Rectal smooth muscle tissue (tissue), 1 donor: ENCODE measurements around the gene FOSB.
"Not testable (repeated sequence)": the region's sequence is repeated elsewhere in the genome, so short reads cannot be mapped to it uniquely, and the experiment has no call there.

Source experiments
- H3K27ac ChIP-seq: one replicate; pipeline ENCODE4 v1.7.0; 2013; ENCODE audit warnings: low read depth, low read length, inconsistent platforms
- H3K27me3 ChIP-seq: one replicate; pipeline ENCODE4 v1.7.0; 2013; ENCODE audit warnings: low read length; ENCODE audit not compliant: control insufficient read depth, insufficient read depth
- H3K36me3 ChIP-seq: one replicate; pipeline ENCODE4 v1.7.0; 2013; ENCODE audit warnings: low read length; ENCODE audit not compliant: control insufficient read depth, insufficient read depth
- H3K4me1 ChIP-seq: one replicate; pipeline ENCODE4 v1.7.0; 2013; ENCODE audit warnings: low read length; ENCODE audit not compliant: control insufficient read depth, insufficient read depth
- H3K4me3 ChIP-seq: one replicate; pipeline ENCODE4 v1.7.0; 2013; ENCODE audit warnings: low read length
- H3K9ac ChIP-seq: one replicate; pipeline ENCODE4 v1.7.0; 2013; ENCODE audit warnings: low read length

Gene FOSB

DNA sequence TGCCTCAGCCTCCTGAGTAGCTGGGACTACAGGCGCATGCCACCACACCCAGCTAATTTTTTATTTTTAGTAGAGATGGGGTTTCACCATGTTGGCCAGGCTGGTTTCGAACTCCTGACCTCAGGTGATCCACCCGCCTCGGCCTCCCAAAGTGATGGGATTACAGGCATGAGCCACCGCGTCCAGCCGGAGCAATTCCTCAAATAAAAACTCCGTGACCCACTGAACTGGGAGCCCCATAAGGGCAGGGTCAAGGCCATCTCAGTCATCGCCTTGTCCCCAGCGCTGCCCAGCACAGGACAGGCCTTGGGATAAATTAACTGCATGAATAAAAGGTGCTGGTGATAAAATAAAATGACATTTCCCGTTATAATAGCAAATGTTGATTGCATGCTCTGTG, 37.9 kb upstream of the FOSB start:
- H3K9ac ChIP-seq, H3K27me3 ChIP-seq, H3K4me3 ChIP-seq, H3K36me3 ChIP-seq, H3K27ac ChIP-seq, H3K4me1 ChIP-seq: not testable (repeated sequence)

DNA sequence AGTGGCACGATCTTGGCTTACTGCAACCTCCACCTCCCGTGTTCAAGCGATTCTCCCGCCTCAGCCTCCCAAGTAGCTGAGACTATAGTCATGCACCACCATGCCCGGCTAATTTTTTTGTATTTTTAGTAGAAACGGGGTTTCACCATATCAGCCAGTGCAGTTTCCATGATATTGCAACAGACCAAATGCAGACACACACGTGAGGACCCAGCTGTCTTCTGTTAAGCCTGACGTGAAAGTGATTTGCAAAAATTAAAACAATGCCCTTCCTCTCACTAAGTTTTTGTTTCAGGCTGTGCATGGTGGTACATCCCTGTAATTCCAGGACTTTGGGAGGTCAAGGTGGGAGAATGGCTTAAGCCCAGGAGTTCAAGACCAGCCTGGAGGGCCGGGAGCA, 36.8 kb upstream of the FOSB start:
- H3K36me3 ChIP-seq, H3K27me3 ChIP-seq, H3K4me3 ChIP-seq, H3K27ac ChIP-seq, H3K4me1 ChIP-seq, H3K9ac ChIP-seq: not testable (repeated sequence)

GRCh38 chr19:45432543-45432942, 35.3 kb upstream of the FOSB start:
- H3K27ac ChIP-seq, H3K4me1 ChIP-seq, H3K27me3 ChIP-seq: not testable (repeated sequence)

DNA sequence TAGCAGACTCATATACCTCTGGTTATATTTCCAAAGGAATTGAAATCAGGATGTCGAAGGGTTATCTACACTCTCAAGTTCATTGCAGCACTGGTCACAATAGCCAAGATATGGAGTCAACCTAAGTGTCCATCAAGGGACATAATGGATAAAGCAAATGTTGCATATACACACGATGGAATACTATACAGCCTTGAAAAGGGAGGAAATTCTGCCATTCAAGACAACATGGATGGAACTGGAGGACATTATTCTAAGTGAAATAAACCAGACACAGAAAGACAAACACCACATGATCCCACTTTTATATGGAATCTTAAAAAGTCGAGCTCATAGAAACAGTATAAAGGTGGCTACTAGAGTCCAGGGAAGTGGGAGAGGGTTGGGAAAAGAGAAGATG, 30.5 kb upstream of the FOSB start:
- peaks cover 3% of the 10 kb centered on the region for H3K4me1 ChIP-seq
- no peak overlapping the region for H3K27ac ChIP-seq
- H3K36me3 ChIP-seq, result no peaks in the 10 kb centered on the region
- no peak overlapping the region for H3K9ac ChIP-seq
- no peak overlapping the region for H3K4me3 ChIP-seq
- H3K27me3 ChIP-seq, result no peaks in the 10 kb centered on the region

More at GRCh38 chr19:45432543-45432942, 35.3 kb upstream of the FOSB start:
- not testable (repeated sequence) for H3K36me3 ChIP-seq, H3K4me3 ChIP-seq, H3K9ac ChIP-seq

DNA sequence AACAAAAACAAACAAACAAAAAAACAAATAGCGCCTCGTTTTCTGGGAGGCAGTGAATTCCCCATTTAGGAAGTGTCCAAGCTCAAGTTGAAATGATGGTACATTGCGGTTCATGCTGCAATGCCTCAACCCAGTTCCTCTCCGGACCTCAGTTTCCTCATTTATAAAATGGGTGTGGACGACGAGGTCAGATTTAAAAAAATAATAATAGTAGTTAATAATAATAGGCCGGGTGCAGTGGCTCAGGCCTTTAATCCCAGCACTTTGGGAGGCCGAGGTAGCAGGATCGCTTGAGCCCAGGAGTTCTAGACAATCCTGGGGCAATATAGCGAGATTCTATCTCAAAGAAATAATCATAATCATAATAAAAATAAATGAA, 28.6 kb upstream of the FOSB start:
- no peaks in the 10 kb centered on the region for H3K27me3 ChIP-seq
- no peak overlapping the region for H3K27ac ChIP-seq
- peaks cover 9% of the 10 kb centered on the region for H3K4me1 ChIP-seq
- H3K4me3 ChIP-seq, result no peak overlapping the region
- no peaks in the 10 kb centered on the region for H3K36me3 ChIP-seq
- H3K9ac ChIP-seq, result no peak overlapping the region

GRCh38 chr19:45439569-45440258, 28.1 kb upstream of the FOSB start:
- Histone ChIP-seq H3K4me3 (peak overlapping the region; percentile 40), H3K9ac (no peak overlapping the region), H3K4me1 (peaks cover 14% of the 10 kb centered on the region), H3K27ac (peak overlapping the region; percentile 79), H3K36me3 (no peaks in the 10 kb centered on the region), H3K27me3 (no peaks in the 10 kb centered on the region)

- Histone ChIP-seq H3K9ac (no peak overlapping the region), H3K36me3 (no peaks in the 10 kb centered on the region), H3K27me3 (no peaks in the 10 kb centered on the region), H3K4me1 (peaks cover 16% of the 10 kb centered on the region), H3K4me3 (peak overlapping the region; percentile 40), H3K27ac (peak overlapping the region; percentile 79)
Observed at GRCh38 chr19:45440259-45440638, 27.5 kb upstream of the FOSB start.

DNA sequence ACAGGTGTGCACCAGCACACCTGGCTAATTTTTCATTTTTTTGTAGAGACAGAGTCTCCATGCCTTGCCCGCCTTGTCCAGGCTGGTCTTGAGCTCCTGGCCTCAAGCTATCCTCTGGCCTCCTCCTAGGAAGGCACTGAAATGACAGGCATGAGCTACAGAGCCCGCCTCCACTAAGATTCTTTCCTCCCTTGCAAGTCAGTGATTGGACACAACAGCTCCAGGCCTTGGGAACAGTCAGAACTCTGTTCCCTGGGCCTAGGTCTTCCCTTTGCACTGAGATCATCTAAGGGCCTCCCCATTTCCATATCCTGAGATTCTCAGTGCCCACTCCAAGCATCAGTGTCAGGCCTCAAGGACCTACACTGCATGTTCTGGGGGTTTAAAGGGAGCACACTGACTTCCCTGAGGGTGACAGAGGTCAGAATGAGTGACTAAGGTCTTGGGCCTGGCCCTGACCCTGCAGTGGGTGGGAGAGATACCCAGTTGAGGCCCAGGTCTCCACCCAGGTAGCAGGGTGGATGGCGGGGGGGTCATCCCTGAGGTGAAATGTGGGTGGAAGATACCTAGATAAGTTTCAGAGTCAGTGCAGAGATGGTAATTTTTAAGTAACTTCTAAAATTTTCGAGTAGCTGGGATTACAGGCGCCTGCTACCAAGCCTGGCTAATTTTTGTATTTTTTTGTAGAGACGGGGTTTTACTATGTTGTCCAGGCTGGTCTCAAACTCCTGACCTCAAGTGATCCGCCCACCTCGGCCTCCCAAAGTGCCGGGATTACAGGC, 26.7 kb upstream of the FOSB start:
- Histone ChIP-seq H3K9ac (no peak overlapping the region), H3K27me3 (no peaks in the 10 kb centered on the region), H3K4me1 (peaks cover 16% of the 10 kb centered on the region), H3K36me3 (no peaks in the 10 kb centered on the region), H3K27ac (no peak overlapping the region), H3K4me3 (no peak overlapping the region)

GRCh38 chr19:45442408-45442777, 25.4 kb upstream of the FOSB start:
- Histone ChIP-seq H3K36me3 (no peaks in the 10 kb centered on the region), H3K9ac (no peak overlapping the region), H3K4me1 (peaks cover 16% of the 10 kb centered on the region), H3K4me3 (peak overlapping the region; percentile 73), H3K27me3 (no peaks in the 10 kb centered on the region), H3K27ac (no peak overlapping the region)

DNA sequence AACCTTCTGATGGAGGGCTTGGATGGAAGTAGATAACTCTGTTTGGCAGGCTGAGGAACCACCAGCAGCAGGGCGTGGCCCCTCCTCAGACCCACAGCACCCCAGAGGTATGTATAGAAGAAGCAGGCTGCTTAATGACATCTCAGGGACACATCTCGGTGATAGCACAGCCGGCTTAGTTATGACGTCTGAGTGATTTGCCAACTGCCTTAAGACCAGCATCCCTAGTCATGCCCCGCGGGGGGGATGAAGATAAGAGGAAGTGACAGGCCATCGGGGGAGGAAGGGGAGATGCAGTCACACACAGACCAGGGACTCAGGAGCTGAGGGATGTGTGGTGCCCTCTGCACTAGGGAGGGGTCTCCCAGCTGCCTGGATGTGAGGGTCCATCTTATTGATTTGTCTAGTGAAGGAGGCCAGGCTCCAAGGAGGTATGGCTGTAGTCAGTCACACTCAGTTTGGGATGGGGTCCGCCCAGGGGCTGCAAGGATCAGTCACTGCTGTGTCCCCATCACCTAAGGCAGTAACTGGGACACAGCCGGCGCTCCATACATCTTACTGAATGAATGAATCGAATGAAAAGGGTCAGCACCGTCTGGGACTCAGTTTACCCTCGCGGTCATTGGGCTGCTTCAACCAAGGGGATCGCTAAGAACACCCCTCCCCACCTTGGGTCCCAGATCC, 24.9 kb upstream of the FOSB start:
- Histone ChIP-seq H3K27me3 (no peaks in the 10 kb centered on the region), H3K4me1 (peaks cover 16% of the 10 kb centered on the region), H3K27ac (peak overlapping the region; percentile 83), H3K4me3 (peak overlapping the region; percentile 73), H3K36me3 (no peaks in the 10 kb centered on the region), H3K9ac (no peak overlapping the region)

- H3K9ac ChIP-seq, result peak overlapping the region; percentile 84
- peak overlapping the region; percentile 83 for H3K27ac ChIP-seq
- H3K4me3 ChIP-seq, result peak overlapping the region; percentile 73
- H3K27me3 ChIP-seq, result no peaks in the 10 kb centered on the region
- H3K36me3 ChIP-seq, result no peaks in the 10 kb centered on the region
- H3K4me1 ChIP-seq, result peaks cover 16% of the 10 kb centered on the region
Observed at GRCh38 chr19:45443462-45444317, 24.1 kb upstream of the FOSB start.
